IPS DF 19.7 (cell line): Measurements from ENCODE around the gene CDK10.

ENCODE experiments used
- DNase-seq: peaks from one replicate; pipeline ENCODE4 v3.0.0-alpha.2; 2013; ENCODE audit warnings: low read depth, low spot score

CDK10 gene

GRCh38 chr16:89733322-89733721 lies 46.8 kb downstream of the CDK10 start:
- no peak for DNase-seq

GRCh38 chr16:89733792-89734191 lies 47.3 kb downstream of the CDK10 start:
- DNase-seq, result no peak

DNA sequence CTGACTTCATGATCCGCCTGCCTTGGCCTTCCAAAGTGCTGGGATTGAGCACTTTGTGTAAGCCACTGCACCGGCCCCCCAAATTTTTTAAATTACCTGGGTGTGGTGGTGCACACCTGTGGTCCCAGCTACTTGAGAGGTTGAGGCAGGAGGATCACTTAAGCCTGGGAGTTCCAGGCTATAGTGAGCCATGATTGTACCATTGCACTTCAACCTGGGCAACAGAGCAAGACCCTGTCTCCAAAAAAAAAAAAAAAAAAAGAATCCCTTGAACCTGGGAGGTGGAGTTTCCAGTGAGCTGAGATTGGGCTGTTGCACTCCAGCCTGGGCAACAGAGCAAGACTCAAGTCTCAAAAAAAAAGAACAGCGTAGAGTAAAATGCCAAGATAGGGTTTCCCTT lies 50.1 kb downstream of the CDK10 start:
- no peak for DNase-seq

GRCh38 chr16:89737341-89738071 lies 51.0 kb downstream of the CDK10 start:
- no peak for DNase-seq

GRCh38 chr16:89738072-89738377 lies 51.5 kb downstream of the CDK10 start:
- no peak for DNase-seq

DNA sequence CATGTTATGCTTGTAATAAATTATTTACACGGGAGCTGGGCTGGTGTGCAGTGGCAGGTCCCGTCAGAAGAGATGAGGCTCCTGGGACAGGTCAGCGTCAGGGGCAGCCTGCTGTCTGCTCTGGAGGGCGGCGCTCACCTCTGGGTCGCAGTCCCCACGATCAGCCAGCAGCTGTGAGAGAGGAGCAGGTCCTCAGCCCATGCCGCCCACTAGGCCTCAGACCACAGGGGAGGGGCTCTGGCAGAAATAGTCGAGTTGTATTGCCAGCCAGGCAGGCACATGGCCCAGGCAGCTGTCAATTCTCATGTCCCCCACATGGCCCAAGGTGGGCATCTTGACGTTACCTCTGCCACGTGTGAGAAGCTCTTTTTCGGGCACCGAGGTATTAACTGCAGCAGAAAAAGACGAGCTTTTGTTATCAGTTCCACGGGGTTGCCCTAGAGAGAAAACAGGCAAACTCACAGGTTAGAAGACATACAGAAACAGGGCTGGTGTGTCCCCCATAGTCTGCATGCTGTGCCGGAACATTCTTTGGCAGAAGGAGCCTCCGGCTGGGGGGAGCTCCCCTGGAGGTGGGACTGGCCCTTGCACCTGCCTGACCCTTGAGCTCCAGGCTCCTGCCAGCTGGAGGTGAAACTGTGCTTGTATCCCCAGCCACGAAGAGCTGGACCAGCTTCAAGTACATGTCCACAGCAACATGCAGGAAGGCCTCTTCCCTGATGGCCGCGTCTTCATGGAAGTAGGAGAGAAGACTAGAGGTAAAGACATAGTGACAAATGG lies 52.2 kb downstream of the CDK10 start:
- no peak for DNase-seq

GRCh38 chr16:89739383-89739782 lies 52.9 kb downstream of the CDK10 start:
- DNase-seq, result no peak

DNA sequence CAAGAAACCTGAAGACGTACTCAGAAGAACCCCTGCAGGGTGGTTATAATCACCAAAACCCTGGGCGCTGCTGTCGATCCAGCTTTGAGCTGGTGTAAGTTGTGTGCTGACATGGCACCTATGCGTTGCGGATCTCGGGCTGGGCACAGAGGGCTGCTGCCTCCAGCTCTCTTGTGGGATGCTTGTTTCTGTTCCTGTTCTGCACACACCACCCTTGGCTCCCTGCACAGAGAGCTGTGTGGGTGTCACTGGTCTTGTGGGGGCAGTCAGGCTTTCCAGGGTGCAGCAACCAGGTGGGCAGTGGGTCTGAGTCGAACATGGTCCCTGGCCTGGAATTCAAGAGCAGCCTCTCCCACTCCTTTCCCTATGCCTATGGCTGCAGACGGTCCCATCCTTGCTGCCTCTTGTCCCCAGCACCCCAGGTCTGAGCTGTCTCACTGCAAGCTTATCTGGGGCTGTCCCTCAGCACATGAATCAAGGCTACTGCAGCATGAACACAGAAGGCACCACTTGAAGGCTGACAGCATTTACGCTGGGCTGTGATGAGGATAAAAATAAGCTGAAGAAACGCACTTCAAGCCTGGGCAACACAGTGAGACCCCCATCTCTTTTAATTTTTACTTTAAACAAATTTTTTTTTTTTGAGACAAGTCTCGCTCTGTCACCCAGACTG lies 55.0 kb downstream of the CDK10 start:
- no peak for DNase-seq

DNA sequence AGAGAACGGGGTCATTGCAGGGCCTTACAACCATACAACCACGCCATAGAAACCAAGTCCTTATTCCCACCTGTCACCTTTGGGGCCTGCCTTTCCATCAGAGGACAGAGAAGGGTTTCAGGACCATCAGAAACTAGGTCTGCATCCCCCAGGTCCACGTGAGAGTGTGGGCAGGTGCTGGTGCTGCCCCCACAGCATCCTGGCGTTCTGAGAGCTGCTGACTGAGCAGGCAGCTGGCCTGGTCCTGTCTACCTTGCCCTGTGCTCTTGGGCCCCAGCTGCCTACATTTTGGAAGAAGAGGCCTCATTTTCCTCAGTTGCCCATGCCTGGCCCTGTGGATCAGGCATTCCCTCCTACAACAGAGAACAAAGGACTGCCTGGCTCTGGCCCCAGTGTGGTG lies 56.5 kb downstream of the CDK10 start:
- DNase-seq, result no peak

GRCh38 chr16:89744813-89745212 lies 58.3 kb downstream of the CDK10 start:
- no peak for DNase-seq
